ENCODE measurements around the gene TACC2.
A peak's percentile ranks its signal among the peaks of the same experiment; 100 is the strongest.

The TACC2 gene

GRCh38 chr10:122295451-122295809 lies 306.5 kb downstream of the TACC2 start:
- Histone ChIP-seq H3K4me1 (ENCODE audit: insufficient read depth, low read length) (0 out of 2 replicates have a peak, but pooled peaks cover 3% of the 10 kb centered on the region), H3K36me3 (ENCODE audit: insufficient read depth, low read length) (no peaks in the 10 kb centered on the region), H2AFZ (ENCODE audit: low read depth, low read length) (no peak overlapping the region), H3K27ac (ENCODE audit: low read length) (no peak overlapping the region), H3K4me2 (ENCODE audit: insufficient read depth, low read length) (no peak overlapping the region), H3K27me3 (ENCODE audit: insufficient read depth, low read length, poor library complexity) (peaks cover 9% of the 10 kb centered on the region), H4K20me1 (ENCODE audit: insufficient read depth, low read length) (no peaks in the 10 kb centered on the region; the same call in 1 of the 2 replicates), H3K9ac (ENCODE audit: low read depth, low read length) (no peak overlapping the region), H3K79me2 (ENCODE audit: insufficient read depth, low read length) (no peaks in the 10 kb centered on the region), H3K4me3 (ENCODE audit: low read depth in 1 of 2, low read length in 2 of 2) (no peak overlapping the region), H3K9me3 (ENCODE audit: insufficient read depth, low read length, severe bottlenecking) (no peaks in the 10 kb centered on the region)
- peak; percentile 47 for DNase-seq
- peak; percentile 78 for ATAC-seq (ENCODE audit: insufficient read depth, low read depth)
- TF ChIP-seq EZH2 (IDR thresholded peaks at IDR 0.05; ENCODE audit: borderline replicate concordance, low read depth, low read length, severe bottlenecking): no peak
- TF ChIP-seq, protein P1, sequence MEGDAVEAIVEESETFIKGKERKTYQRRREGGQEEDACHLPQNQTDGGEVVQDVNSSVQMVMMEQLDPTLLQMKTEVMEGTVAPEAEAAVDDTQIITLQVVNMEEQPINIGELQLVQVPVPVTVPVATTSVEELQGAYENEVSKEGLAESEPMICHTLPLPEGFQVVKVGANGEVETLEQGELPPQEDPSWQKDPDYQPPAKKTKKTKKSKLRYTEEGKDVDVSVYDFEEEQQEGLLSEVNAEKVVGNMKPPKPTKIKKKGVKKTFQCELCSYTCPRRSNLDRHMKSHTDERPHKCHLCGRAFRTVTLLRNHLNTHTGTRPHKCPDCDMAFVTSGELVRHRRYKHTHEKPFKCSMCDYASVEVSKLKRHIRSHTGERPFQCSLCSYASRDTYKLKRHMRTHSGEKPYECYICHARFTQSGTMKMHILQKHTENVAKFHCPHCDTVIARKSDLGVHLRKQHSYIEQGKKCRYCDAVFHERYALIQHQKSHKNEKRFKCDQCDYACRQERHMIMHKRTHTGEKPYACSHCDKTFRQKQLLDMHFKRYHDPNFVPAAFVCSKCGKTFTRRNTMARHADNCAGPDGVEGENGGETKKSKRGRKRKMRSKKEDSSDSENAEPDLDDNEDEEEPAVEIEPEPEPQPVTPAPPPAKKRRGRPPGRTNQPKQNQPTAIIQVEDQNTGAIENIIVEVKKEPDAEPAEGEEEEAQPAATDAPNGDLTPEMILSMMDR (IDR thresholded peaks at IDR 0.05; ENCODE audit: borderline replicate concordance, extremely low read depth, low read length, poor library complexity, severe bottlenecking): no peak

DNA sequence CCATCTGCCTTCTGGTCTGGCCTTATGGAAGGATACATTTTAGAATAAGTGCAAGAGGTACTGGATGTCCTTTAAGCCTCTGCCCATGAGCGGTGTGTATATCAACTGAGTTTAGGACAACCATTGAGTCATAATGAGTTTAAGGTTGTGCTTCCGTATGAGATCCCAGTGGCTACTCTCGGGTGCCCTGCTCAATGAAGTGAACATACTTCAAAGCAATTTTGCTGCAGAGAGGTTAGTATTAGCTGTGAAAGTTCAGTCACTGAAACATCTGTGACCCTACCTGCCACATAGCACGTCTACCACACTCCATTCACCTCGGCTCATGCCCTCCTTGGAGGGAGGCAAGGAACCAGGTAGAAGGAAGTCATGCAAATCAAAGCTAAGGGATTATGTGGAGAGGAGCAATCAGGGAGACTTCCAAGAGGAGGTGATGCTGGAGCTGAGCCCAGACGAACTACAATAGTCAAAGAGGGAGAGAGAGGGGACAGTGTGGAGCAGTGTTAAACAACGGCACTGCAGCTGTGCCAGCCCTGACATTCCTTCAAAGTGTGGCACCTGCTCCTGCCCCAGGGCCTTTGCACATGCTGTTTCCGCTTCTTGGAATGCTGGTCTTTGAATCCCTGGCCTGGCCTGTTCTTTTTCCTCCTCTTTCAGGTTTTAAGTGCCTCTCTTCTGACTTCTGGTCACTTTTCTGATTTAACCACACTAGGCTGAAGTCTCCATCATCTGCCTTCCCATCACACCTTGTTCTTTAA lies 307.6 kb downstream of the TACC2 start:
- H3K27me3 ChIP-seq (ENCODE audit: insufficient read depth, low read length, poor library complexity): peaks cover 9% of the 10 kb centered on the region
- no peaks in the 10 kb centered on the region for H3K36me3 ChIP-seq (ENCODE audit: insufficient read depth, low read length)
- no peak overlapping the region for H3K4me3 ChIP-seq (ENCODE audit: low read depth in 1 of 2, low read length in 2 of 2)
- 0 out of 2 replicates have a peak, but pooled peaks cover 3% of the 10 kb centered on the region for H3K4me1 ChIP-seq (ENCODE audit: insufficient read depth, low read length)
- H3K9ac ChIP-seq (ENCODE audit: low read depth, low read length): no peak overlapping the region
- TF ChIP-seq, protein P1 (IDR thresholded peaks at IDR 0.05; ENCODE audit: borderline replicate concordance, extremely low read depth, low read length, poor library complexity, severe bottlenecking): no peak
- no peak for TF ChIP-seq EZH2 (IDR thresholded peaks at IDR 0.05; ENCODE audit: borderline replicate concordance, low read depth, low read length, severe bottlenecking)
- no peak for DNase-seq
- no peak overlapping the region for H3K27ac ChIP-seq (ENCODE audit: low read length)
- no peak overlapping the region for H2AFZ ChIP-seq (ENCODE audit: low read depth, low read length)
- no peaks in the 10 kb centered on the region; the same call in 1 of the 2 replicates for H4K20me1 ChIP-seq (ENCODE audit: insufficient read depth, low read length)
- H3K79me2 ChIP-seq (ENCODE audit: insufficient read depth, low read length): no peaks in the 10 kb centered on the region
- ATAC-seq (ENCODE audit: insufficient read depth, low read depth): no peak
- no peak overlapping the region for H3K4me2 ChIP-seq (ENCODE audit: insufficient read depth, low read length)
- H3K9me3 ChIP-seq (ENCODE audit: insufficient read depth, low read length, severe bottlenecking): no peaks in the 10 kb centered on the region

DNA sequence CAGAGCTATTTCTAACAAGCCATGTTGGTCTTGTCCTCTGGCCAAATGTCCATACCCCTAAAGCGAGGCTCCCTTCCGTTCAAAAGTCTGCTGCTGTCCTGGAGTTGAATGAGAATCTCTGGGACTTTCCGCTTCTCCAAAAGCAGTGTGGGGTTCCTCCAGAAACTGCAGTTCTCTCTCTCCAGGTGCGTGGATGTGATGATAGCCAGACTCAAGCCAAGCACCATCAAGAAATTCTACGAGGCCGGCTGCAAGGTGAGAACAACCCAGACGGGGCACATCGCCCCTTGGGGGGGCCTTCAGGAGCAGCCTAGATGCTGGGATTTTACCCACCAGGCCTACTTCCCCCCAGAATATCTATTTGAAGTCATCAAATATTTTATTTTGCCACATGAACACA lies 308.6 kb downstream of the TACC2 start:
- ATAC-seq (ENCODE audit: insufficient read depth, low read depth): no peak
- 0 out of 2 replicates have a peak, but pooled peaks cover 3% of the 10 kb centered on the region for H3K4me1 ChIP-seq (ENCODE audit: insufficient read depth, low read length)

More for the DNA sequence above, 308.6 kb downstream of the TACC2 start:
- Histone ChIP-seq H2AFZ (ENCODE audit: low read depth, low read length) (no peak overlapping the region), H3K9ac (ENCODE audit: low read depth, low read length) (no peak overlapping the region), H3K9me3 (ENCODE audit: insufficient read depth, low read length, severe bottlenecking) (no peaks in the 10 kb centered on the region), H3K27me3 (ENCODE audit: insufficient read depth, low read length, poor library complexity) (peaks cover 5% of the 10 kb centered on the region), H3K4me2 (ENCODE audit: insufficient read depth, low read length) (no peak overlapping the region), H3K27ac (ENCODE audit: low read length) (no peak overlapping the region), H3K79me2 (ENCODE audit: insufficient read depth, low read length) (no peaks in the 10 kb centered on the region), H3K4me3 (ENCODE audit: low read depth in 1 of 2, low read length in 2 of 2) (no peak overlapping the region), H3K36me3 (ENCODE audit: insufficient read depth, low read length) (no peaks in the 10 kb centered on the region), H4K20me1 (ENCODE audit: insufficient read depth, low read length) (no peaks in the 10 kb centered on the region; the same call in 1 of the 2 replicates)
- TF ChIP-seq EZH2 (IDR thresholded peaks at IDR 0.05; ENCODE audit: borderline replicate concordance, low read depth, low read length, severe bottlenecking): no peak
- TF ChIP-seq, protein P1 (IDR thresholded peaks at IDR 0.05; ENCODE audit: borderline replicate concordance, extremely low read depth, low read length, poor library complexity, severe bottlenecking): no peak
- DNase-seq: no peak

Measured in DND-41 (cell line).